Peyer's patch (tissue), 4 donors: ENCODE measurements around the gene F2RL3. TPM values are rescaled to one million over a fixed set of nuclear protein-coding genes. Genes with fewer than 3 reads are reported as not detected.

Source experiments
- DNase-seq, 3 donors: peaks; one replicate each; pipeline ENCODE4 v3.0.0-alpha.2; 2017 to 2019
- H3K27ac ChIP-seq, 4 donors: fragments of 200-600 bp; sonication (generic); one replicate each; pipeline ENCODE4 v1.5.1; 2016 to 2019
- H3K27me3 ChIP-seq, 2 donors: fragments of 200-600 bp; sonication (generic); one replicate each; pipeline ENCODE4 v1.5.1; 2019
- H3K36me3 ChIP-seq, 3 donors: fragments of 200-600 bp; sonication (generic); one replicate each; pipeline ENCODE4 v1.5.1; 2016 to 2019
- H3K4me1 ChIP-seq, 4 donors: fragments of 200-600 bp; sonication (generic); one replicate each; pipeline ENCODE4 v1.5.1; 2016 to 2019
- H3K4me3 ChIP-seq, 4 donors: fragments of 200-600 bp; sonication (generic); 1 replicate in 3 of 4; 2 replicates in 1 of 4; pipeline ENCODE4 v1.5.1; 2016 to 2019; ENCODE audit warnings: mild to moderate bottlenecking in 1 of 4
- H3K9me3 ChIP-seq, 4 donors: fragments of 200-600 bp; sonication (generic); one replicate each; pipeline ENCODE4 v1.5.1; 2016 to 2019; ENCODE audit warnings: mild to moderate bottlenecking in 1 of 4
- CTCF ChIP-seq, 6 experiments: fragments of 450-650 bp in 4 of 6; fragments of 200-600 bp in 2 of 6; sonication (generic) in 1 of 6; IDR thresholded peaks; one replicate each; pipeline ENCODE4 v1.5.1; 2017 to 2019; ENCODE audit warnings: antibody characterized with exemption in 6 of 6, mild to moderate bottlenecking in 3 of 6, moderate library complexity in 1 of 6
- POLR2A ChIP-seq, 2 donors: fragments of 450-650 bp; IDR thresholded peaks; one replicate each; pipeline ENCODE4 v1.5.1; 2017; ENCODE audit warnings: antibody characterized with exemption in 2 of 2, mild to moderate bottlenecking in 2 of 2, moderate library complexity in 2 of 2
- total RNA-seq, 4 donors: library from RNA; depleted of rRNA; stranded (reverse); fragments of >200 nt; gene quantifications; one replicate each; pipeline ENCODE4 v1.1.0, GENCODE V29; 2016

Gene F2RL3
- total RNA-seq = 10 to 100 TPM in 1 of 4 donors, 1 to 10 TPM in 3; 3.9 to 11.6 (median 5.1) TPM

GRCh38 chr19:16888629-16889365 lies at the start of gene F2RL3:
Gene F2RL3, plus strand, starts transcription at chr19:16888999. Its CDS starts 191 bp downstream, at chr19:16889190.
- TF ChIP-seq CTCF (IDR thresholded peaks at IDR 0.05) = no peak
- H3K9me3 ChIP-seq = no peaks in the 10 kb centered on the region

GRCh38 chr19:16841391-16841926 lies 47.3 kb upstream of the F2RL3 start:
- DNase-seq = no peak
- TF ChIP-seq POLR2A (IDR thresholded peaks at IDR 0.05) (no peak), CTCF (IDR thresholded peaks at IDR 0.05) (no peak)
- Histone ChIP-seq H3K27ac (no peak overlapping the region), H3K9me3 (no peaks in the 10 kb centered on the region), H3K27me3 (no peaks in the 10 kb centered on the region), H3K4me3 (no peak overlapping the region), H3K4me1 (no peaks in the 10 kb centered on the region), H3K36me3 (peaks cover 0 to 57% (median 0%) of the 10 kb centered on the region in 3 donors)

More at GRCh38 chr19:16888629-16889365, at the start of gene F2RL3:
- Histone ChIP-seq H3K4me3 (peak within 1 kb of the TSS; percentile 10 to 33 (median 26)), H3K27ac (peak within 1 kb of the TSS; percentile 15 to 83 (median 67)), H3K36me3 (no peaks in the 10 kb centered on the region), H3K4me1 (peaks cover 0 to 12% (median under 1%) of the 10 kb centered on the region in 4 donors), H3K27me3 (no peaks in the 10 kb centered on the region)
- peak; percentile 61 to 81 (median 65) for DNase-seq

- Histone ChIP-seq H3K9me3 (no peaks in the 10 kb centered on the region), H3K4me3 (no peak overlapping the region), H3K36me3 (peaks cover 0 to 77% (median 0%) of the 10 kb centered on the region in 3 donors), H3K27ac (no peak overlapping the region), H3K27me3 (no peaks in the 10 kb centered on the region), H3K4me1 (no peaks in the 10 kb centered on the region)
- no peak for DNase-seq
- TF ChIP-seq CTCF (IDR thresholded peaks at IDR 0.05) = no peak
- TF ChIP-seq POLR2A (IDR thresholded peaks at IDR 0.05) = no peak
These were observed 41.9 kb upstream of the F2RL3 start for GRCh38 chr19:16846901-16847300.

GRCh38 chr19:16847430-16847829 lies 41.4 kb upstream of the F2RL3 start:
- Histone ChIP-seq H3K4me3 (no peak overlapping the region), H3K27me3 (no peaks in the 10 kb centered on the region), H3K4me1 (no peaks in the 10 kb centered on the region), H3K9me3 (no peaks in the 10 kb centered on the region), H3K36me3 (peaks cover 0 to 77% (median 0%) of the 10 kb centered on the region in 3 donors), H3K27ac (no peak overlapping the region)
- no peak for DNase-seq
- TF ChIP-seq CTCF (IDR thresholded peaks at IDR 0.05) = no peak
- TF ChIP-seq POLR2A (IDR thresholded peaks at IDR 0.05) = no peak

GRCh38 chr19:16849168-16849567 lies 39.6 kb upstream of the F2RL3 start:
- Histone ChIP-seq H3K27me3 (no peaks in the 10 kb centered on the region), H3K36me3 (peaks cover 0 to 79% (median 0%) of the 10 kb centered on the region in 3 donors)
- no peak for DNase-seq

More at GRCh38 chr19:16849168-16849567, 39.6 kb upstream of the F2RL3 start:
- H3K4me1 ChIP-seq = no peaks in the 10 kb centered on the region
- no peak overlapping the region for H3K4me3 ChIP-seq
- H3K27ac ChIP-seq = no peak overlapping the region
- TF ChIP-seq CTCF (IDR thresholded peaks at IDR 0.05) = no peak
- TF ChIP-seq POLR2A (IDR thresholded peaks at IDR 0.05) = no peak
- no peaks in the 10 kb centered on the region for H3K9me3 ChIP-seq
